Anterior cingulate cortex (tissue), 58 donors: ENCODE results near the gene JOSD2.
A peak's percentile ranks its signal among the peaks of the same experiment; 100 is the strongest.

Source experiments
- DNase-seq, 58 donors: peaks; one replicate each; lab custom pipeline; 2025; lab: John Stamatoyannopoulos, UW

JOSD2 gene

GRCh38 chr19:50511069-50511822 is at the start of gene JOSD2:
TSS of gene JOSD2 (minus strand) at chr19:50511191. CDS start at chr19:50510431, 760 bp downstream.
- DNase-seq: peak; percentile 78 to 99 (median 98)

- no peak for DNase-seq
Observed at GRCh38 chr19:50559636-50560035, 48.6 kb upstream of the JOSD2 start.

- DNase-seq: no peak
Observed at GRCh38 chr19:50558449-50558848, 47.5 kb upstream of the JOSD2 start.

GRCh38 chr19:50558039-50558438 is 47.0 kb upstream of the JOSD2 start:
- no peak for DNase-seq

- DNase-seq: no peak
Observed at GRCh38 chr19:50557009-50557613, 46.1 kb upstream of the JOSD2 start.

GRCh38 chr19:50556282-50557008 is 45.5 kb upstream of the JOSD2 start:
- DNase-seq: peak in 55 of 58 donors; percentile 38 to 94 (median 69)

- peak in 27 of 58 donors; percentile 13 to 73 (median 40) for DNase-seq
Observed at GRCh38 chr19:50555450-50556281, 44.7 kb upstream of the JOSD2 start.

GRCh38 chr19:50555033-50555432 is 44.0 kb upstream of the JOSD2 start:
- no peak for DNase-seq

- no peak for DNase-seq
Observed at GRCh38 chr19:50554212-50554611, 43.2 kb upstream of the JOSD2 start.

- no peak for DNase-seq
Observed at GRCh38 chr19:50553134-50553703, 42.2 kb upstream of the JOSD2 start.

- no peak for DNase-seq
Observed at GRCh38 chr19:50552540-50552939, 41.5 kb upstream of the JOSD2 start.

GRCh38 chr19:50551715-50552187 is 40.8 kb upstream of the JOSD2 start:
- peak in 54 of 58 donors; percentile 24 to 86 (median 69) for DNase-seq

GRCh38 chr19:50551034-50551714 is 40.2 kb upstream of the JOSD2 start:
- DNase-seq: peak in 20 of 58 donors; percentile 23 to 69 (median 36)

- peak in 2 of 58 donors; percentile 25 to 54 for DNase-seq
Observed at GRCh38 chr19:50550594-50550966, 39.6 kb upstream of the JOSD2 start.

- peak in 2 of 58 donors; percentile 17 to 20 for DNase-seq
Observed at GRCh38 chr19:50549927-50550593, 39.1 kb upstream of the JOSD2 start.

GRCh38 chr19:50549059-50549926 is 38.3 kb upstream of the JOSD2 start:
- peak in 15 of 58 donors; percentile 13 to 54 (median 29) for DNase-seq

- DNase-seq: peak in 45 of 58 donors; percentile 16 to 88 (median 64)
Observed at GRCh38 chr19:50548191-50549058, 37.4 kb upstream of the JOSD2 start.
